ENCODE results near the gene NUAK1. TPM values are rescaled to one million over a fixed set of nuclear protein-coding genes. Genes with fewer than 3 reads are reported as not detected.

Gene NUAK1
- total RNA-seq, 1 experiment from 2014 or later, result 14.3 TPM

DNA sequence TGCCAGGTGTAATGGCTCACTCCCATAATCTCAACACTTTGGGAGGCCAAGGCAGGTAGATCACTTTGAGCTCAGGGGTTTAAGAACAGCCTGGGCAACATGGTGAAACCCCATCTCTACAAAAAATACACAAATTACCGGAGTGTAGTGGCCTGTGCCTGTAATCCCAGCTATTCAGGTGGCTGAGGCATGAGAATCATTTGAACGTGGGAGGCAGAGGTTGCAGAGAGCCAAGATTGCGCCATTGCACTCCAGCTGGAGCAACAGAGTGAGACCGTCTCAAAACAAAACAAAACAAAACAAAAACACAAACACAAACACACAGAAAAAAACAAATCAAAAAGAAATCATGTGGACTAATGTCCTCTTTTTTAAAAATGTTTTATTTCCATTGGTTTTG lies 104.4 kb downstream of the NUAK1 start:
- H3K36me3 Mint-ChIP-seq (ENCODE audit: insufficient read depth, unreplicated experiment), result no peaks in the 10 kb centered on the region
- CTCF ChIA-PET, result no interaction called here
- intact Hi-C loops (cut with micrococcal nuclease; ENCODE audit: unreplicated experiment), result loop anchor here (10.0 kb wide), 1 partner anchor 610 kb away; no protein-coding TSS in a partner anchor
- H3K4me3 Mint-ChIP-seq (ENCODE audit: low read depth, unreplicated experiment), result no peak overlapping the region
- H3K9me3 Mint-ChIP-seq (ENCODE audit: low read depth, unreplicated experiment), result no peaks in the 10 kb centered on the region
- no peaks in the 10 kb centered on the region for H3K27me3 Mint-ChIP-seq (ENCODE audit: unreplicated experiment)
- peaks cover 32% of the 10 kb centered on the region for H3K4me1 Mint-ChIP-seq (ENCODE audit: low read depth, unreplicated experiment)
- TF ChIP-seq, protein P1, sequence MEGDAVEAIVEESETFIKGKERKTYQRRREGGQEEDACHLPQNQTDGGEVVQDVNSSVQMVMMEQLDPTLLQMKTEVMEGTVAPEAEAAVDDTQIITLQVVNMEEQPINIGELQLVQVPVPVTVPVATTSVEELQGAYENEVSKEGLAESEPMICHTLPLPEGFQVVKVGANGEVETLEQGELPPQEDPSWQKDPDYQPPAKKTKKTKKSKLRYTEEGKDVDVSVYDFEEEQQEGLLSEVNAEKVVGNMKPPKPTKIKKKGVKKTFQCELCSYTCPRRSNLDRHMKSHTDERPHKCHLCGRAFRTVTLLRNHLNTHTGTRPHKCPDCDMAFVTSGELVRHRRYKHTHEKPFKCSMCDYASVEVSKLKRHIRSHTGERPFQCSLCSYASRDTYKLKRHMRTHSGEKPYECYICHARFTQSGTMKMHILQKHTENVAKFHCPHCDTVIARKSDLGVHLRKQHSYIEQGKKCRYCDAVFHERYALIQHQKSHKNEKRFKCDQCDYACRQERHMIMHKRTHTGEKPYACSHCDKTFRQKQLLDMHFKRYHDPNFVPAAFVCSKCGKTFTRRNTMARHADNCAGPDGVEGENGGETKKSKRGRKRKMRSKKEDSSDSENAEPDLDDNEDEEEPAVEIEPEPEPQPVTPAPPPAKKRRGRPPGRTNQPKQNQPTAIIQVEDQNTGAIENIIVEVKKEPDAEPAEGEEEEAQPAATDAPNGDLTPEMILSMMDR (IDR thresholded peaks at IDR 0.05; ENCODE audit: unreplicated experiment), result no peak
- no peak for DNase-seq
- no TSS peak for BruUV-seq (replicated peaks)
- H3K27ac Mint-ChIP-seq (ENCODE audit: unreplicated experiment), result no peak overlapping the region

DNA sequence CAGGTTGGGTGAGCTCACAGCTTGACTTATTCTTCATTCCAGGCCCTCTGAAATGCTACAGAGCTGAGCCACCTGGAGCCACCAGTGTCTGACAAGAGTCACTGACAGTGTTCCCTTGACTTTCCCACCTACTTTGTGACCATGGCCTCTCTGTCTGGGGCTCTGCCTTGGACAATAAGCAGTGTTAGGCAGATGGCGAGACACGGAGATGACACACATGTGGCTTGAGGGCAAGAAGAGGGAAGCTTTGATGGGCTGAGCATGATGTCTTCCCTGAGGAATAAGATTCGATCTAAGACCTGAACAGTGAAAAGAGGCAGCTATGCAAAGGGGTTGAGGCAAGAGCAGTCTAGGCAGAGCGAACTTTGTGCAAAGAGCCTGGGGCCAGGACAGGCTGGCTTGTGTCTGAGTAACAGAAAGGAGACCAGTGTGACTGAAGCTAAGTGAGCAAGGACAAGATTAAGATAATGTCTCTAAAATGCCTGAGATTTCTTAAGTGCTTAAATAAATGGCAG lies 105.5 kb downstream of the NUAK1 start:
- no peaks in the 10 kb centered on the region for H3K9me3 Mint-ChIP-seq (ENCODE audit: low read depth, unreplicated experiment)
- no TSS peak for BruUV-seq (replicated peaks)
- CTCF ChIA-PET, result interaction anchor here (1.1 kb wide), 1 partner anchor 103 kb away, joined by 3 read pairs; no protein-coding TSS in a partner anchor
- H3K27me3 Mint-ChIP-seq (ENCODE audit: unreplicated experiment), result no peaks in the 10 kb centered on the region
- H3K27ac Mint-ChIP-seq (ENCODE audit: unreplicated experiment), result no peak overlapping the region
- H3K4me1 Mint-ChIP-seq (ENCODE audit: low read depth, unreplicated experiment), result peaks cover 34% of the 10 kb centered on the region
- no peak for DNase-seq
- intact Hi-C loops (cut with micrococcal nuclease; ENCODE audit: unreplicated experiment), result loop anchor here (10.0 kb wide), 1 partner anchor 608 kb away; no protein-coding TSS in a partner anchor
- TF ChIP-seq, protein P1 (IDR thresholded peaks at IDR 0.05; ENCODE audit: unreplicated experiment), result no peak
- no peaks in the 10 kb centered on the region for H3K36me3 Mint-ChIP-seq (ENCODE audit: insufficient read depth, unreplicated experiment)
- no peak overlapping the region for H3K4me3 Mint-ChIP-seq (ENCODE audit: low read depth, unreplicated experiment)

DNA sequence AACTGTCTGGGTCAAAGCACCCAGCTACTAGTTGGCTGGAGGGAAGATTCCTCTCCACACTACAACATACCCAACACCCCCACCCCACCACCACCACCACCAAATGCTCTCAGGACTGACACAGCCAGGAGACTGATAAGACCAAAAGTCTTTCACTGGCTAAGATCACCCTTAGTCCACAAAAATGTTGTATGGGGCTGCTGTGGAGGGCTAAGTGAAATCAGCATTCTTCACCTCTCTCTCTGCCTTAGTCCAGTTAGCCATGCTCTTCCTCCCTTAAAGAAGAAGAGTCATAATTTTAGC lies 106.2 kb downstream of the NUAK1 start:
- intact Hi-C loops (cut with micrococcal nuclease; ENCODE audit: unreplicated experiment), result loop anchor here (10.0 kb wide), 1 partner anchor 608 kb away; no protein-coding TSS in a partner anchor
- H3K9me3 Mint-ChIP-seq (ENCODE audit: low read depth, unreplicated experiment), result no peaks in the 10 kb centered on the region
- H3K4me1 Mint-ChIP-seq (ENCODE audit: low read depth, unreplicated experiment), result peaks cover 40% of the 10 kb centered on the region
- BruUV-seq (replicated peaks), result no TSS peak
- no peak overlapping the region for H3K4me3 Mint-ChIP-seq (ENCODE audit: low read depth, unreplicated experiment)
- TF ChIP-seq, protein P1 (IDR thresholded peaks at IDR 0.05; ENCODE audit: unreplicated experiment), result no peak
- DNase-seq, result no peak
- CTCF ChIA-PET, result interaction anchor here (0.8 to 1.1 kb wide), 2 partner anchors 101 to 103 kb away, joined by 3 read pairs; no protein-coding TSS in a partner anchor
- H3K27me3 Mint-ChIP-seq (ENCODE audit: unreplicated experiment), result no peaks in the 10 kb centered on the region
- no peak overlapping the region for H3K27ac Mint-ChIP-seq (ENCODE audit: unreplicated experiment)
- H3K36me3 Mint-ChIP-seq (ENCODE audit: insufficient read depth, unreplicated experiment), result no peaks in the 10 kb centered on the region

DNA sequence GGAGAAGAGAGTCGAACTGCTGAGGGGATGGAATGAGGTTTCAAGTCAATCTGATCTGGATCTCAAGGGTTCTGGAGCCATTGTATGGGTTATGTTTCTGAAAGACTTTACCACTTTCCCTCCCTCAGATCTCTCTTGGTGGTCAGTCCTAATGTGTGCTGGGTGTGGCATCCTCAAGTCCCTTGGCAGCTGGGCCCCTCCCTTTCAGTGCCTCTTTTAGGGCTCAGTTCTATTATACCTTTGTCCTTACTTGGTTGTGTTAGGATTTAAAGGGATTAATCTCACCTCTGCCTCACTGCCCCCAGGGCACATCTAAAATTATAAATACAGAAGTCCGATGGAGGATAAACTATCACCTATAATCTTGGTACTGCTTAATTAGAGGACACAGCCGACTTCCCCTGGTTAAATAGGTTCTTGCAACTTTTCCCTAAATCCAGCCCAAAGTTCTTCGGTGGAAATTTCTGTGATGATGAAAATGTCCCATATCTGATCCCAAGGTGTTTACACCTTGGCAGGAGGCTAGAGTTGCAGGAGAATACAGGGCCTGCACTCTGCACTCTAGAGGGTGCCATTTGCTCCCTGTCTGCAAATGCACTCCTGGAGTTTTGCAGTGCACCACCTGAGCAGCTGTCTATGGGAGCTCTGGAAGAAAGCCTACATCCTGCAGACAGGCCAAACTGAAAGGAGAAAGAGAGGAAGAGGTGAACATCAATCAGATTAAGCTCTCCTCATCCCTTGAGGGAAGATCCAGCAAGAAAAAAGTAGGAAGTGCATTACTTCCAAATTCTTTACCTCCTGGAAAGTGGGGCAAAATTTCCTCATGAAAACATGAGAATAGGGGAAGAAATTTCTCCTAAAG lies 106.8 kb downstream of the NUAK1 start:
- H3K4me1 Mint-ChIP-seq (ENCODE audit: low read depth, unreplicated experiment), result peaks cover 46% of the 10 kb centered on the region
- intact Hi-C loops (cut with micrococcal nuclease; ENCODE audit: unreplicated experiment), result loop anchor here (2.0 to 10.0 kb wide), 2 partner anchors 105 to 607 kb away; no protein-coding TSS in a partner anchor
- BruUV-seq (replicated peaks), result no TSS peak
- TF ChIP-seq, protein P1 (IDR thresholded peaks at IDR 0.05; ENCODE audit: unreplicated experiment), result no peak
- no peaks in the 10 kb centered on the region for H3K27me3 Mint-ChIP-seq (ENCODE audit: unreplicated experiment)
- CTCF ChIA-PET, result interaction anchor here (0.8 to 1.2 kb wide), 3 partner anchors 10 to 104 kb away, joined by 3 to 4 read pairs (median 3); no protein-coding TSS in a partner anchor
- DNase-seq, result no peak
- H3K9me3 Mint-ChIP-seq (ENCODE audit: low read depth, unreplicated experiment), result no peaks in the 10 kb centered on the region
- H3K36me3 Mint-ChIP-seq (ENCODE audit: insufficient read depth, unreplicated experiment), result no peaks in the 10 kb centered on the region
- H3K27ac Mint-ChIP-seq (ENCODE audit: unreplicated experiment), result no peak overlapping the region
- no peak overlapping the region for H3K4me3 Mint-ChIP-seq (ENCODE audit: low read depth, unreplicated experiment)

Measured in Calu3 (cell line).